Endothelial cell of coronary artery (primary cell): Measurements from ENCODE around the gene TRIM48. TPM values are rescaled to one million over a fixed set of nuclear protein-coding genes. Genes with fewer than 3 reads are reported as not detected.

Experiments used
- total RNA-seq: library from RNA; depleted of rRNA; stranded (reverse); fragments of >200 nt; gene quantifications from 2 replicates; pipeline ENCODE4 v1.2.3, GENCODE V29; 2014

Gene TRIM48
- total RNA-seq: not detected in 2 replicates

GRCh38 chr11:55261855-55262254 lies at the start of gene TRIM48:
Gene TRIM48, plus strand, starts transcription at chr11:55262155. Its CDS starts 113 bp downstream, at chr11:55262268.

Other genes starting within 250 kb of the TRIM48 start
- gene OR4A16, start 81.0 kb downstream of the TRIM48 start, total RNA-seq: not detected in 2 replicates
- gene OR4A15, start 105.8 kb downstream of the TRIM48 start, total RNA-seq: not detected in 2 replicates